ENCODE data around the gene SLC19A3.

Gene SLC19A3

DNA sequence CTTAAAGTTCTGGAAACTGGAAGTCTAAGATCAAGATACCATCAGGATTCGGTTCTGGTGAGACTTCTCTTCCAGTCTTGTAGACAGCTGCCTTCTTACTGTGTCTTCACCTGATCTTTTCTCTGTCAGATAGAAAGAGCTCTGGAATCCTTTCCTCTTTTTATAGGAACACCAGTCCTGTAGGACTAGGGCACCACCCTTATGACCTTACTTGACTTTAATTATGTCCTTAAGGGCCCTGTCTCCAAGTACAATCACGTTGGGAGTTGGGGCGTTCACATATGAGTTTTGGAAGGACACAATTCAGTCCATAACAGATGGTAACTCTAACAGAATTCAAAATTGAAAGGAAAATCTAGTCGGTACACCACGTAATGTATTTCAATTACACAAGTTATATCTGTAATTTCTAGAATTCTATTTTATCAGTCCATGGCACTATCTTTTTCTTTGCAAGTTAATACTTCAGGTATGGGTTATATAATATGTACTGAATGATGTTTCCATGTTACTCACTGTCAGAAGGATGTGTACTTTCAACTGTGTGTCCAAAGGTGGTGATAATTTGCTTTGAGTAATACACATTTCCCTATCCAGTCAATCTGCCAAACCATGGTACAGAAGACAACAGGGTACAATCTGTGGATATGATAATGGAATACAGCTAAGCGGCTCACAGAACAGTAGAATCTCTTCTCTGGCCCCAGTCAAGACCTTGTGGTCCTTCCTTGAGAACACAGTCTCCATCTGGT lies 52.5 kb downstream of the SLC19A3 start:
- no peaks in the 10 kb centered on the region for H3K9me3 ChIP-seq (ENCODE audit: control insufficient read depth, insufficient read depth, low read depth, low read length)
- CTCF ChIA-PET: interaction anchor here (0.8 to 1.0 kb wide), 3 partner anchors 116 to 220 kb away, joined by 3 to 5 read pairs (median 3); no protein-coding TSS in a partner anchor
- H3K4me3 ChIP-seq (ENCODE audit: low read depth, low read length): no peak overlapping the region
- TF ChIP-seq ZNF701 (tag by site-specific recombination; IDR thresholded peaks at IDR 0.05) (no peak), ZFP37 (tag by site-specific recombination; IDR thresholded peaks at IDR 0.05) (no peak), KLF8 (tag by site-specific recombination; IDR thresholded peaks at IDR 0.05) (no peak), ZNF16 (tag by site-specific recombination; IDR thresholded peaks at IDR 0.05; ENCODE audit: low read depth) (no peak), ZNF548 (tag by site-specific recombination; IDR thresholded peaks at IDR 0.05) (no peak), ZNF510 (tag by site-specific recombination; IDR thresholded peaks at IDR 0.05; ENCODE audit: insufficient replicate concordance) (no peak), ZSCAN30 (tag by site-specific recombination; IDR thresholded peaks at IDR 0.05) (no peak), ZNF324 (tag by site-specific recombination; IDR thresholded peaks at IDR 0.05) (no peak), ZNF626 (tag by site-specific recombination; IDR thresholded peaks at IDR 0.05) (no peak), TCF7L2 (IDR thresholded peaks at IDR 0.05; ENCODE audit: borderline replicate concordance, low read depth, low read length) (no peak), ZNF335 (tag by site-specific recombination; conservative IDR thresholded peaks at IDR 0.05) (no peak), ZNF223 (tag by site-specific recombination; IDR thresholded peaks at IDR 0.05) (no peak)
- TF ChIP-seq, protein P1, sequence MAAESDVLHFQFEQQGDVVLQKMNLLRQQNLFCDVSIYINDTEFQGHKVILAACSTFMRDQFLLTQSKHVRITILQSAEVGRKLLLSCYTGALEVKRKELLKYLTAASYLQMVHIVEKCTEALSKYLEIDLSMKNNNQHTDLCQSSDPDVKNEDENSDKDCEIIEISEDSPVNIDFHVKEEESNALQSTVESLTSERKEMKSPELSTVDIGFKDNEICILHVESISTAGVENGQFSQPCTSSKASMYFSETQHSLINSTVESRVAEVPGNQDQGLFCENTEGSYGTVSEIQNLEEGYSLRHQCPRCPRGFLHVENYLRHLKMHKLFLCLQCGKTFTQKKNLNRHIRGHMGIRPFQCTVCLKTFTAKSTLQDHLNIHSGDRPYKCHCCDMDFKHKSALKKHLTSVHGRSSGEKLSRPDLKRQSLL (tag by site-specific recombination; IDR thresholded peaks at IDR 0.05): no peak
- TF ChIP-seq, protein P2, sequence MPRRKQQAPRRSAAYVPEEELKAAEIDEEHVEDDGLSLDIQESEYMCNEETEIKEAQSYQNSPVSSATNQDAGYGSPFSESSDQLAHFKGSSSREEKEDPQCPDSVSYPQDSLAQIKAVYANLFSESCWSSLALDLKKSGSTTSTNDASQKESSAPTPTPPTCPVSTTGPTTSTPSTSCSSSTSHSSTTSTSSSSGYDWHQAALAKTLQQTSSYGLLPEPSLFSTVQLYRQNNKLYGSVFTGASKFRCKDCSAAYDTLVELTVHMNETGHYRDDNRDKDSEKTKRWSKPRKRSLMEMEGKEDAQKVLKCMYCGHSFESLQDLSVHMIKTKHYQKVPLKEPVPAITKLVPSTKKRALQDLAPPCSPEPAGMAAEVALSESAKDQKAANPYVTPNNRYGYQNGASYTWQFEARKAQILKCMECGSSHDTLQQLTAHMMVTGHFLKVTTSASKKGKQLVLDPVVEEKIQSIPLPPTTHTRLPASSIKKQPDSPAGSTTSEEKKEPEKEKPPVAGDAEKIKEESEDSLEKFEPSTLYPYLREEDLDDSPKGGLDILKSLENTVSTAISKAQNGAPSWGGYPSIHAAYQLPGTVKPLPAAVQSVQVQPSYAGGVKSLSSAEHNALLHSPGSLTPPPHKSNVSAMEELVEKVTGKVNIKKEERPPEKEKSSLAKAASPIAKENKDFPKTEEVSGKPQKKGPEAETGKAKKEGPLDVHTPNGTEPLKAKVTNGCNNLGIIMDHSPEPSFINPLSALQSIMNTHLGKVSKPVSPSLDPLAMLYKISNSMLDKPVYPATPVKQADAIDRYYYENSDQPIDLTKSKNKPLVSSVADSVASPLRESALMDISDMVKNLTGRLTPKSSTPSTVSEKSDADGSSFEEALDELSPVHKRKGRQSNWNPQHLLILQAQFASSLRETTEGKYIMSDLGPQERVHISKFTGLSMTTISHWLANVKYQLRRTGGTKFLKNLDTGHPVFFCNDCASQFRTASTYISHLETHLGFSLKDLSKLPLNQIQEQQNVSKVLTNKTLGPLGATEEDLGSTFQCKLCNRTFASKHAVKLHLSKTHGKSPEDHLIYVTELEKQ (tag by site-specific recombination; IDR thresholded peaks at IDR 0.05; ENCODE audit: borderline replicate concordance): no peak
- TF ChIP-seq, protein P3, sequence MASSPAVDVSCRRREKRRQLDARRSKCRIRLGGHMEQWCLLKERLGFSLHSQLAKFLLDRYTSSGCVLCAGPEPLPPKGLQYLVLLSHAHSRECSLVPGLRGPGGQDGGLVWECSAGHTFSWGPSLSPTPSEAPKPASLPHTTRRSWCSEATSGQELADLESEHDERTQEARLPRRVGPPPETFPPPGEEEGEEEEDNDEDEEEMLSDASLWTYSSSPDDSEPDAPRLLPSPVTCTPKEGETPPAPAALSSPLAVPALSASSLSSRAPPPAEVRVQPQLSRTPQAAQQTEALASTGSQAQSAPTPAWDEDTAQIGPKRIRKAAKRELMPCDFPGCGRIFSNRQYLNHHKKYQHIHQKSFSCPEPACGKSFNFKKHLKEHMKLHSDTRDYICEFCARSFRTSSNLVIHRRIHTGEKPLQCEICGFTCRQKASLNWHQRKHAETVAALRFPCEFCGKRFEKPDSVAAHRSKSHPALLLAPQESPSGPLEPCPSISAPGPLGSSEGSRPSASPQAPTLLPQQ (tag by site-specific recombination; IDR thresholded peaks at IDR 0.05): no peak
- TF ChIP-seq, protein P4, sequence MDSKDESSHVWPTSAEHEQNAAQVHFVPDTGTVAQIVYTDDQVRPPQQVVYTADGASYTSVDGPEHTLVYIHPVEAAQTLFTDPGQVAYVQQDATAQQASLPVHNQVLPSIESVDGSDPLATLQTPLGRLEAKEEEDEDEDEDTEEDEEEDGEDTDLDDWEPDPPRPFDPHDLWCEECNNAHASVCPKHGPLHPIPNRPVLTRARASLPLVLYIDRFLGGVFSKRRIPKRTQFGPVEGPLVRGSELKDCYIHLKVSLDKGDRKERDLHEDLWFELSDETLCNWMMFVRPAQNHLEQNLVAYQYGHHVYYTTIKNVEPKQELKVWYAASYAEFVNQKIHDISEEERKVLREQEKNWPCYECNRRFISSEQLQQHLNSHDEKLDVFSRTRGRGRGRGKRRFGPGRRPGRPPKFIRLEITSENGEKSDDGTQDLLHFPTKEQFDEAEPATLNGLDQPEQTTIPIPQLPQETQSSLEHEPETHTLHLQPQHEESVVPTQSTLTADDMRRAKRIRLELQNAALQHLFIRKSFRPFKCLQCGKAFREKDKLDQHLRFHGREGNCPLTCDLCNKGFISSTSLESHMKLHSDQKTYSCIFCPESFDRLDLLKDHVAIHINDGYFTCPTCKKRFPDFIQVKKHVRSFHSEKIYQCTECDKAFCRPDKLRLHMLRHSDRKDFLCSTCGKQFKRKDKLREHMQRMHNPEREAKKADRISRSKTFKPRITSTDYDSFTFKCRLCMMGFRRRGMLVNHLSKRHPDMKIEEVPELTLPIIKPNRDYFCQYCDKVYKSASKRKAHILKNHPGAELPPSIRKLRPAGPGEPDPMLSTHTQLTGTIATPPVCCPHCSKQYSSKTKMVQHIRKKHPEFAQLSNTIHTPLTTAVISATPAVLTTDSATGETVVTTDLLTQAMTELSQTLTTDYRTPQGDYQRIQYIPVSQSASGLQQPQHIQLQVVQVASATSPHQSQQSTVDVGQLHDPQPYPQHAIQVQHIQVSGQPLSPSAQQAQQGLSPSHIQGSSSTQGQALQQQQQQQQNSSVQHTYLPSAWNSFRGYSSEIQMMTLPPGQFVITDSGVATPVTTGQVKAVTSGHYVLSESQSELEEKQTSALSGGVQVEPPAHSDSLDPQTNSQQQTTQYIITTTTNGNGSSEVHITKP (tag by site-specific recombination; IDR thresholded peaks at IDR 0.05): no peak
- H3K36me3 ChIP-seq (ENCODE audit: control insufficient read depth in 2 of 2, insufficient read depth in 1 of 2, low read length in 2 of 2): no peaks in the 10 kb centered on the region
- no peaks in the 10 kb centered on the region for H3K4me1 ChIP-seq (ENCODE audit: control insufficient read depth, insufficient read depth, low read length)
- POLR2A ChIA-PET: no interaction called here
- H3K27ac ChIP-seq (ENCODE audit: extremely low read depth, low read depth, low read length): no peak overlapping the region
